H1 (cell line): ENCODE measurements around the gene BCAS4. TPM values are rescaled to one million over a fixed set of nuclear protein-coding genes. Genes with fewer than 3 reads are reported as not detected.
"Not testable (repeated sequence)": the region's sequence is repeated elsewhere in the genome, so short reads cannot be mapped to it uniquely, and the experiment has no call there.

ENCODE experiments used
- CTCF ChIA-PET: fragments of 300-600 bp; sonication (Branson Sonifier 250); formaldehyde crosslinking; loops from one replicate; lab custom pipeline; 2021; ENCODE audit not compliant: partially characterized antibody; lab: Charles Lee
- POLR2A ChIA-PET: fragments of 300-600 bp; sonication (Branson Sonifier 250); formaldehyde crosslinking; loops from one replicate; lab custom pipeline; 2021; ENCODE audit warnings: inconsistent platforms; ENCODE audit not compliant: partially characterized antibody; lab: Charles Lee
- DNase-seq, 2 experiments: peaks; one replicate each; pipeline versions ENCODE4 v3.0.0 to v3.0.0-alpha.2; 2010 to 2022; ENCODE audit warnings: low spot score in 2 of 2, low read depth in 1 of 2, mixed read lengths in 1 of 2
- FAIRE-seq: peaks from 2 replicates; lab custom pipeline; 2011; peaks lifted over from hg19 to GRCh38; lab: Jason Lieb, UNC
- H2AFZ ChIP-seq: 2 replicates; pipeline ENCODE4 v1.8.1; 2012; ENCODE audit warnings: low read length, inconsistent platforms
- H2AK5ac ChIP-seq: 2 replicates; pipeline ENCODE4 v1.6.1; 2013; ENCODE audit warnings: low read depth, low read length
- H2BK120ac ChIP-seq: replicated peaks from 2 replicates; pipeline ENCODE3; 2013; ENCODE audit warnings: low read depth, low read length, inconsistent platforms
- H2BK12ac ChIP-seq: 2 replicates; pipeline ENCODE4 v1.6.1; 2013; ENCODE audit warnings: low read depth, low read length
- H2BK15ac ChIP-seq: 2 replicates; pipeline ENCODE4 v1.6.1; 2013; ENCODE audit warnings: low read length
- H2BK20ac ChIP-seq: 2 replicates; pipeline ENCODE4 v1.6.1; 2013; ENCODE audit warnings: low read length
- H2BK5ac ChIP-seq: 2 replicates; pipeline ENCODE4 v1.6.1; 2013; ENCODE audit warnings: low read depth, low read length
- H3K14ac ChIP-seq: 2 replicates; pipeline ENCODE4 v1.6.1; 2013; ENCODE audit warnings: inconsistent platforms; ENCODE audit not compliant: insufficient read length
- H3K18ac ChIP-seq: 2 replicates; pipeline ENCODE4 v1.6.1; 2013; ENCODE audit warnings: low read length; ENCODE audit errors: extremely low read depth
- H3K23ac ChIP-seq: 2 replicates; pipeline ENCODE4 v1.6.1; 2013; ENCODE audit warnings: inconsistent platforms; ENCODE audit not compliant: insufficient read length
- H3K23me2 ChIP-seq: 2 replicates; pipeline ENCODE4 v1.6.1; 2013; ENCODE audit warnings: low read depth, low read length
- H3K27ac ChIP-seq: 2 replicates; pipeline ENCODE4 v1.6.1; 2011; ENCODE audit warnings: low read depth, low read length, inconsistent platforms
- H3K27me3 ChIP-seq, 4 experiments: replicated peaks in 1 of 4; 1 replicate in 1 of 4; 2 replicates in 3 of 4; pipeline versions ENCODE4 v1.6.1 to v1.8.1; 2011 to 2013; ENCODE audit warnings: low read length in 3 of 4, mild to moderate bottlenecking in 3 of 4, inconsistent platforms in 2 of 4, mixed read lengths in 2 of 4, moderate library complexity in 1 of 4; ENCODE audit not compliant: control insufficient read depth in 3 of 4, insufficient read depth in 3 of 4; ENCODE audit errors: extremely low read depth in 1 of 4
- H3K36me3 ChIP-seq, 4 experiments: 2 replicates each; pipeline versions ENCODE4 v1.6.1 to v1.8.1; 2011 to 2013; ENCODE audit warnings: mild to moderate bottlenecking in 4 of 4, low read length in 3 of 4, moderate library complexity in 2 of 4, control low read depth in 1 of 4, inconsistent platforms in 1 of 4; ENCODE audit not compliant: insufficient read depth in 4 of 4, control insufficient read depth in 2 of 4
- H3K4ac ChIP-seq: replicated peaks from 2 replicates; pipeline ENCODE3; 2013; ENCODE audit warnings: low read length, low read depth, mixed read lengths, inconsistent platforms; ENCODE audit not compliant: insufficient read length
- H3K4me1 ChIP-seq, 4 experiments: replicated peaks in 1 of 4; 1 replicate in 1 of 4; 2 replicates in 3 of 4; pipeline versions ENCODE4 v1.6.1 to v1.8.1; 2011 to 2013; ENCODE audit warnings: low read length in 3 of 4, inconsistent platforms in 2 of 4, mixed read lengths in 1 of 4; ENCODE audit not compliant: insufficient read depth in 4 of 4, control insufficient read depth in 3 of 4
- H3K4me2 ChIP-seq, 2 experiments: 2 replicates each; pipeline versions ENCODE4 v1.6.1 to v1.8.1; 2011 to 2013; ENCODE audit warnings: low read depth in 2 of 2, low read length in 2 of 2, control low read depth in 1 of 2, inconsistent platforms in 1 of 2, mild to moderate bottlenecking in 1 of 2; ENCODE audit not compliant: insufficient read depth in 1 of 2
- H3K4me3 ChIP-seq, 4 experiments: fragments of 200-600, 300-600 bp in 1 of 4; sonication (generic), shearing (Covaris generic), sonication (Bioruptor Twin) in 1 of 4; 2 replicates each; pipeline versions ENCODE4 v1.5.1 to v1.8.1; 2011 to 2016; ENCODE audit warnings: low read length in 4 of 4, low read depth in 3 of 4, control low read depth in 2 of 4, inconsistent platforms in 2 of 4, mild to moderate bottlenecking in 2 of 4, mixed read lengths in 1 of 4, moderate library complexity in 1 of 4; ENCODE audit not compliant: insufficient read depth in 2 of 4; ENCODE audit errors: extremely low read depth in 1 of 4
- H3K56ac ChIP-seq: replicated peaks from 2 replicates; pipeline ENCODE3; 2013; ENCODE audit warnings: low read depth, mild to moderate bottlenecking, mixed read lengths, low read length, inconsistent platforms; ENCODE audit not compliant: insufficient read length
- H3K79me1 ChIP-seq: 2 replicates; pipeline ENCODE4 v1.6.1; 2013; ENCODE audit warnings: low read depth, low read length, control low read depth
- H3K79me2 ChIP-seq, 2 experiments: 2 replicates each; pipeline versions ENCODE4 v1.6.1 to v1.8.1; 2012 to 2013; ENCODE audit warnings: low read length in 2 of 2, mild to moderate bottlenecking in 2 of 2, inconsistent platforms in 1 of 2; ENCODE audit not compliant: insufficient read depth in 2 of 2, control insufficient read depth in 1 of 2
- H3K9ac ChIP-seq, 4 experiments: replicated peaks in 1 of 4; 1 replicate in 1 of 4; 2 replicates in 3 of 4; pipeline versions ENCODE4 v1.6.1 to v1.8.1; 2011 to 2013; ENCODE audit warnings: low read depth in 3 of 4, low read length in 3 of 4, control low read depth in 2 of 4, mild to moderate bottlenecking in 2 of 4, moderate library complexity in 2 of 4, inconsistent platforms in 1 of 4; ENCODE audit errors: extremely low read depth in 1 of 4
- H3K9me3 ChIP-seq, 2 experiments: 2 replicates each; pipeline versions ENCODE4 v1.6.1 to v1.8.1; 2012 to 2013; ENCODE audit warnings: mild to moderate bottlenecking in 2 of 2, moderate library complexity in 2 of 2, control low read depth in 1 of 2, inconsistent platforms in 1 of 2, low read depth in 1 of 2, low read length in 1 of 2, mixed read lengths in 1 of 2; ENCODE audit not compliant: insufficient read depth in 2 of 2
- H4K20me1 ChIP-seq, 2 experiments: replicated peaks in 1 of 2; 2 replicates each; pipeline versions ENCODE3 to v1.8.1; 2011 to 2013; ENCODE audit warnings: inconsistent platforms in 2 of 2, low read length in 2 of 2, mild to moderate bottlenecking in 1 of 2; ENCODE audit not compliant: insufficient read depth in 2 of 2, control insufficient read depth in 1 of 2
- H4K5ac ChIP-seq: 2 replicates; pipeline ENCODE4 v1.6.1; 2013; ENCODE audit warnings: low read length, low read depth, mixed read lengths, inconsistent platforms; ENCODE audit not compliant: insufficient read length
- H4K8ac ChIP-seq: 2 replicates; pipeline ENCODE4 v1.8.0; 2013; ENCODE audit warnings: mild to moderate bottlenecking, moderate library complexity, low read length, inconsistent platforms; ENCODE audit not compliant: insufficient read depth; ENCODE audit errors: extremely low read depth
- H4K91ac ChIP-seq: replicated peaks from 2 replicates; pipeline ENCODE3; 2013; ENCODE audit warnings: low read length, mixed read lengths, inconsistent platforms; ENCODE audit not compliant: insufficient read length
- WGBS, 2 experiments: shearing (Covaris generic) in 1 of 2; methylation state at CpG; one replicate each; pipeline versions ENCODE4 v1.1.6 to v1.1.7; 2013 to 2015; ENCODE audit warnings: low lambda C conversion rate in 2 of 2, mixed read lengths in 2 of 2, inconsistent platforms in 1 of 2, low coverage in 1 of 2, missing lambda C conversion rate in 1 of 2; ENCODE audit not compliant: insufficient replicate concordance in 2 of 2, insufficient coverage in 1 of 2, insufficient read length in 1 of 2; ENCODE audit errors: extremely low coverage in 1 of 2, missing lambda C conversion rate in 1 of 2; 5-methylcytosine and 5-hydroxymethylcytosine counted together
- polyA plus RNA-seq, 7 experiments: library from polyadenylated mRNA; depleted of rRNA in 3 of 7; stranded (reverse) in 5 of 7; unstranded in 2 of 7; fragments of >200 nt in 5 of 7; fragments of 200-250 nt in 2 of 7; gene quantifications; 1 replicate in 5 of 7; 2 replicates in 1 of 7; 4 replicates in 1 of 7; pipeline versions ENCODE4 v1.2.1 to v1.2.3, GENCODE V29; 2011 to 2013; ENCODE audit warnings: missing spikeins in 2 of 7, mixed read lengths in 2 of 7
- total RNA-seq: library from RNA; stranded (reverse); fragmentation: NEBNext Ultra II Directional; extraction: Animal tissue kit (Norgen Biotek cat#: 25700); gene quantifications from 2 replicates; pipeline ENCODE4 v1.2.1, GENCODE V29; 2021

The BCAS4 gene
- total and polyA plus RNA-seq, 2 of the 8 experiments (the other 6 are each of a cell fraction or from before 2014, with no cell fraction given): 21.2 to 23.6 TPM

DNA sequence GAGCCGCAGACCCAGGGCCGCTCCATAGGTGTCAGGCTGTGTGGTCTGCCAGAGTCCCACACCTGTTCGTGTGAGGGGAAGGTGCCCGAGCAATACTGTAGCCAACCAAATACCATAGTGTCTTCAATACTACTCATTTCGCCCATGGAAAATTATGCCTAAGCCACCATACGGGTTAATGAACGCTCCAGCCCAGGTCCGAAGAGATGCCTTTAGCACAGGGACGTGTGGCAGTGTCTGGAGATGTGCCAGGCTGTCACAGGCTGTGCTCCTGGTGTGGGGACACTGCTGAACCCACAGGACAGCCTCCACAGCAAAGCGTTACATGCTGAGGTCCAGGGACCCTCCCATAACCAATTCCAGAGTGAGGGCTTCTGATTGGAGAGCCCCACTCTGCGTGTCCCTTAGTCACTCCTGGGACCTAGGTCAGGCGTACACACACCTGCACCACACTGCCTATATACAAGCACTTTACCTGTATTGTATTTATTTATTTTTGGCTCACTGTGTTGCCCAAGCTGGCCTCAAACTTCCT is 25.2 kb upstream of the BCAS4 start:
- H2BK5ac ChIP-seq, H3K79me1 ChIP-seq, H3K14ac ChIP-seq, H3K18ac ChIP-seq, H2BK15ac ChIP-seq, H3K23me2 ChIP-seq, H2AK5ac ChIP-seq, H3K56ac ChIP-seq, H3K36me3 ChIP-seq, H3K23ac ChIP-seq, H3K4me1 ChIP-seq, H4K5ac ChIP-seq, H4K8ac ChIP-seq, H2BK12ac ChIP-seq, H3K27me3 ChIP-seq, H3K9ac ChIP-seq, DNase-seq, H2BK120ac ChIP-seq, FAIRE-seq, H2AFZ ChIP-seq, H4K20me1 ChIP-seq, H2BK20ac ChIP-seq, H3K9me3 ChIP-seq, H3K27ac ChIP-seq, H3K4me2 ChIP-seq, H4K91ac ChIP-seq, H3K79me2 ChIP-seq, H3K4me3 ChIP-seq, H3K4ac ChIP-seq, POLR2A ChIA-PET: not testable (repeated sequence)
- 95% methylated on average over 8 of the region's 12 CpGs; no CpG with 5 or more reads in 1 of the 2 experiments for WGBS, 2 experiments
- CTCF ChIA-PET: interaction anchor here (1.0 to 2.2 kb wide), 3 partner anchors 20 to 124 kb away, joined by 3 to 12 read pairs (median 3); no protein-coding TSS in a partner anchor
